Stimulated activated CD8-positive, alpha-beta memory T cell treated with anti-CD3 and anti-CD28 coated beads, Interleukin-15, amount 100 ng/mL, for 4 hours (primary cell): ENCODE measurements around the gene NPAS3.

Experiments
- DNase-seq, 2 donors: peaks; one replicate each; pipeline ENCODE4 v3.0.0-alpha.2; 2020; ENCODE audit warnings: low read depth in 2 of 2

NPAS3 gene

DNA sequence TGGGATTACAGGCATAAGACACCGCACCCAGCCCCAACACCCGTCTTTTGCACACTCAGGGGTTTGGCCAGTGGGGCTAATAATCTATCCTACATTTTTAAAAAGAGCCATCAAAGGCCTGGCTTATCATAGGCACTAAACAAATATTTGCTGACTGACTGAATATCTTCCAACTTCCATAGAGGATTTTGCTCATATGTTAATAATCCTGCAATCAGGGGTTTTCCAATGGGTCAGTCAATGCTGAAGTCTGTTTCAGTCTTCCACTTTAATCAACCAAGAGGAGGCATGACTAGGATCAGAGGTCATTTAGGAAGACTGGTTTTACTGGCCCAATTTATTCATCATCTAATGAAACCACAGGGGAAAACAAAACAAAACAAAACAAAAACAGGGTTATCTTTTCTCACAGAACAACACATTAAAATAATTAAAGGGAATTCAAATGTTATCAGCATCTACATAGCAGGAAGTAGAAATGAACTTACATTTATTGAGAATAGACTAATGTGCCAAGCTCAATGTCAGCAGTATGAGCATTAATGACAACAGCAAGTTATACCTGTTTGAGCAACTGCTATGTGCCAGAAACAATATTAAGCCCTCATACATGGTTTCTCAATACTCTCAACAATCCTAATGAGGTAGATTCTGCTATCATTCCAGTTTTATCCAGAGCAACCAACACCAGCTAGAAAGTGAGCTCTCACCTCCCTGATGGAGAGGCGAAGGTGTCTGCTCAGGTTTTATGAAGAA lies 640.0 kb downstream of the NPAS3 start:
- DNase-seq = no peak

GRCh38 chr14:33580231-33580749 lies 641.6 kb downstream of the NPAS3 start:
- DNase-seq = no peak

DNA sequence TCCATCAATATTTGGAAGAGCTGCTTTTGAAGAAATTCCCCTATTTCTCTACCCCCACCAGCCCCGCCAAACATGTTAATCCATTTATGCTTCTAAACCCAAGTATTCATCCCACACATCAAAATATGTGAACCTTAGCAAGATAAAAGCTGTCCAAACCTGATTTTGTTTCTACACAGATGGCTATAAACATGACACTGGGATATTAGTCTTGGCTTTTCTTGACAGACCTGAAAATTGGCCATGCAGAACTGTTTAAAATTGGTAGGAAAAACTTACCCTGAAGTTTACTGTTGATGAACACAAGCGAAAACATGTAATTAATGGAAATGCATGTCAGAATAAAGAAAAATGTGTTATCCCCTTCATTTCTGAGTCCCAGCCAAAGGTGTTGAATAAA lies 642.2 kb downstream of the NPAS3 start:
- DNase-seq = no peak

DNA sequence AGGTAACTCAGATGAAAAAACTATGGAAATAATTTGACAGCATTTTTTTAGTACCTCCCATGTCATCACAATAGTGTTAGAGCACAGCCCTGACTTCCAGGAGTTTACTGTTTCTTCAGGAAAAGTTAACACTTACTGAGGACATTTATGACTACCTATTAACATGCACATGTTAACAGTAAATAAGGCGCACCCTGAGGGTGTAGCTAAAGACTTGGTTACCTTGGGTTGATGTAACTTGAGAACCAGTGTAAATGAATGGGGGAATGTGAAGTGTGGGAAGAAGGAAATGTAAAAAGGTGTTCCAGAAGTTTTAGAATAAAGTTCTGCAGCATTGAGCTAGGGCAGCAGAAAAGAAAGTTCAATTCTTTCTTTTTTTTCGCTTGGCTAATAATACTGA lies 646.0 kb downstream of the NPAS3 start:
- DNase-seq = no peak

DNA sequence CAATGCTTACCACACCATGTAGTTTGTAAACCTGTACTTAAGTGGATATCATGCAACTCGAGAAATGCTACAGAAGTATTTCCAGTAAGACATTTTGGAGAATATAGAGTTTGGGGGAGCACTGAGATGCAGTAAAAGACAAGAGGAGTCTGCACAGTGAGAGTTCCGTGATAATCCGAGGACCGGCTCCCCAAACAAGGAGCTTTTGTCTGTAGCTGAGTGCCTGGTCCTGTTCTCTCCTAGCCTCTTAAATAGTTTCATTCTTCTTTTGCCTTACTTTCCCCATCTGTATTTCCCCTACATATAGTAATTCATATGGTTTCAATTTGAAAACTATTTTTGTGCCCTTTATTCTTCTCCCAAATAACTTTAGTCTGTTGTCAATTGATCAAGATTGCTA lies 648.1 kb downstream of the NPAS3 start:
- no peak for DNase-seq

DNA sequence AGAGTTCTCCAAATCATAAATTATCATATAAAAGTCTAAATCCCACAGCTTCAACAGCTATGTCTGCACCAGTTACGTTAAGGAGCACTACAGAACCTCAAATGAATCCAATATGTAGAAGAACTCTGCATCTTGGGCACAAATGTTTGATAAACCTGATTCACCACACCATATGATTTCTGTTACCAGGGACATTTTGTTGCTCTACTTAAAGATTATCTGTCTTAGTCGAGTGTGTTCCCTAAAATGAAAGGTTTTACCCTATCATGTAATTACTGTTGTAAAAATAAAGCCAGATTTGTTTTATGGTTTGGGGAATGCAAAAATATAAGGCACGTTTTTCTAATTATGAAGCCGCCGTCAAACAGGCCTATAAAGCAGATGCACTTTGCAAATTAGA lies 649.1 kb downstream of the NPAS3 start:
- no peak for DNase-seq

DNA sequence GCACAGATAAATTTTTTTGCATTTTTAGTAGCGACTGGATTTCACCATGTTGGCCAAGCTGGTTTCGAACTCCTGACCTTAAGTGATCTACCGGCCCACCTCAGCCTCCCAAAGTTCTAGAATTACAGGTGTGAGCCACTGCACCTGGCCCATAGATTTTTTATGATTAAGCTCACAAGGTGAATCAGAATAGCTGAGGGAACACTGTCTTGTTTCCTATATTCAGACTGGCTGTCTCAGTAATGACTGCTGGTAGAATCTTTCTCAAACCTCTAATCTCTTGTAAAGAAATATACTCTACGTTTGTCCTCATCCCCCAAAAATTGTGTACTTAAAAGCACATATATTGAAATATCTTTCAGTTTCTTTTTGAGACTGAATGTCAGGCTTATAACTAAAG lies 650.1 kb downstream of the NPAS3 start:
- no peak for DNase-seq

GRCh38 chr14:33589334-33589733 lies 650.7 kb downstream of the NPAS3 start:
- no peak for DNase-seq

DNA sequence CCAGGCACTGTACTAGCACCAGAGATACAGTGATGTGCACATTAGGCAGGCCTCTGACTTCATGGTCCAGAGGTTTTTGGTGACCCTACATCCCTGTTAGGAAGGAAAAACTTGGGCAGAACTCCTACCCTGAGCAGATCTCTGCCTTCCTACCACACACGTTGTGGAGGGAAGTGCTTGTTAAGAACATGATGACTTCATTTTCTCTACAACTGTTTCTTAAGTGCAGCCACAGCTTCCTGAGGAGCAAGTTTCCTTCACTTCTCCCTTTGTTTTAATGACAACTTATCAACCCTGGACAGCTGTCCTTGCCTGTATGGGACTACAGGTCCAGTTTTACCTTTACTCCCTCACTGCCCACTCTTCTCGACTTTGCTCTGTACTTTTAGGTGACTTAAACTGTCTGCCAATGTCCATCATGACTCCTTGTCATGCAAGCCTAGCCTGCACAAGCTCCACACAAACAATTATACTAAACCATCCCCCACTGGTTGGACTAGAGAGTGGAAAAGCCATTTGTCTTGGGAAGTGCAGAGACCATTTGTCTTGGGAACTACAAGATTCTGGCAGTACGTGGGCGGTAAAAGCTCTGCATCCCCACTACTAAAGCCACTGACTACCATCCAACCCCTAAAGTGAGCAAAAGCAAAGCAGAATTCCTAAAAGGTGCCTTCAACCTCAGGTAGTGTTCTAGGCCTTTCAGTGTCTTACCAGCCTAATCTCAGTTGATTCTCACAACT lies 652.4 kb downstream of the NPAS3 start:
- no peak for DNase-seq

DNA sequence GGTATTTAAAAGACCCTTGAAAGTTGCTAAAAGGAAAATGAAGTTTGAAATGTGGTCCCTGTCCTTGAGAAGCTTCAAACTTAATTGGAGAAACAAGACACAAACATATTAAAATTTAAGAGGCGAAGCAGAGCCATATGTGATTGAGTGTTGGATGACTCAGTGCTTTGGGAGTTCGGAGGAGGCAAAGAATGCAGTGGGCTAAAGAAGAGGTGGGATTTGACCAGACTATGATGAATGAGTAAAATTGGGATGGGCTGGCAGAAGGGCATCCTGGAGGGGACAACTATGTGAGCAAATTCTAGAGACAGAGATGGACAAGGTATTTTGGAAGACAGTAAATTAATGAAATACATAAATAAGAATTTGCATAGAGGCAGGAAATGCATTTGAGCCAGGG lies 653.6 kb downstream of the NPAS3 start:
- DNase-seq = no peak

DNA sequence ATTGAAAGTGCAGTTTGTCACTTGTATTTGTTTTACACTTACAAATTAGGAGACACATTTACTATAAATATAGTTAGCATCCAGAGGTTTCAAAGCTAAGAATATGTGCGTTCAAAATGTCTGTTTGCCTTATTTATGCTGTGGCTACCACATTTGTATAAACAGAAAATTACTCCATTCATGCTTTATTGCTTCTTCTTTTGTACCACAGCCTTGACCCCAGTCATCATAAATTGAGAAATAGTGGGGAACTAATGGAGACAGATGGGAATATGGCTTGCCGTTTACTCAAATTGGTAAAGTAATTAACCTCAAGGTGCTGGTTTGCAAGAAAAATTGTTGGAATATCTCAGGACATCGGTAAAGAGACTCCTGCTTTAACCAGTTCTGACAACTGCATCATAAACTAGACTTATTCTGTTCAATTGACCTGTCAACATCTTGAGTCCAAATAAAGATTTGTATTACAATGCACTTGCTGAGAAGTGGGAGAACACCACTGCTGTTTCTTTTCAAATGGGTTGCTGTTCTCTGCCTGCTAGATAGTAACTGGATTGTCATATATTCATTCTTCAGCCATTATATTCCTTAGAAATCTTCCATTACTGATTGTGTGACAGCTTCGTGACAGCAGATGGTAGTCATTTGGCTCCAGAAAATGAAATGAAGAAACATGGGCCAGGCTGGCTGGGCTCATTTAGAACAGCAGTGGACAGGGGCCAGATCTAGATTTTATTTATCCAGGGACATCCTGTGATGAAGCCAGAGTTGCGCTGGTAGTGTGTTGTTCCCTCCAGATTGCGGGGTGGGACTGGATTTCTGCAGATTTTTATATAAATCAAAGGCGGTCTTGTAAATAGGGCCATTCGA lies 657.8 kb downstream of the NPAS3 start:
- no peak for DNase-seq

DNA sequence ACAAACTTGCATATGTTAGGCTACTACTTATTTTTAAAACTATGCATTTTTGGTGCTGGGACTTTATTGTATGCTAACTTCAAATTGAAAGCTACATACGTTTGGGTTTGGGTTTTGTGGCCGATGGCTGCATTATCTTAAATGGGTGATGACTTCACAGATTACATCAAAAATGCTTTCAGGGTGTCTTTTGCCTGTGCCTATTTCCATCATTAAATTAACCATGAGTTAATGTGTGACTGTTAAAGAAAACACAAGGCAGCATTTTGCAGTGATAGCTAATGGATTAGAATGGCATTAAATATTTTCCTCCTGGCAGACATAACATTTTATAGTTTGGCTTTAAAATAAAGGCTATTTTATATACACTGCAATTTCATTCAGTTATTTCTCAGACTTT lies 659.9 kb downstream of the NPAS3 start:
- no peak for DNase-seq

DNA sequence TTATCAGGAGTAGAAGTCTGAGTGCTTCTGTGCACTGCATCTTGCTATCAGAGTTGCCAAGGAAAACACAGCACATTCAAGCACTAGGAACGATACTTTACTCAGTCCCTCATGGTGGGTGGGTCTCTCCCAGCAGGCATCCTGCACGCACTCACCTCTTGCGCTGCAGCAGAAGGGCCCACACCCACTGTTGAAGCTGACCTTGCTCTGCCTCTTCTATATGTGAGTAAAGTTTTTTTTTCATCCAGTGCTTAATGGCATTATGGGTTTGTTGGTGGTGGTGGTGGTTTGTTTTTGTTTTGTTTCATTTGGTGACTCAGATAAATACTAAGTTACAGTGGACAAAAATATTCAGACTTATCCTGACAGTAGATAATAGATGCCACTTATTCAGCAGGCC lies 663.7 kb downstream of the NPAS3 start:
- DNase-seq = no peak

DNA sequence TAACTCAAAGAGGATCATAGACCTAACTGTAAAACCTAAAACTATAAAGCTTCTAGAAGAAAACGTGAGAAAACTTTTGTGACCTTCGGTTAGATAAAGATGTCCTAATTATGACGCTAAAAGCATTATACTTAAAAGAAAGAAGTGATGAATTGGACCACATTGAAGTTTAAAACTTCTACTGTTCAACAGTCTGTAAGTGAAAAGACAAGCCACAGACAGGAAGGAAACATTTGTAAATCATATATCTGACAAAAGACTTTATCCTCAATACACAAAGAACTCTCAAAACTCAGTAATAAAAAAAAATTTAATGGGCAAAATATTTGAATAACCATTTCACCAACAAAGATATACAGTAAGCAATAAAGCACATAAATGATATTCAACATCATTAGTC lies 667.9 kb downstream of the NPAS3 start:
- no peak for DNase-seq

- DNase-seq = no peak
Measured at GRCh38 chr14:33609582-33609981, 670.9 kb downstream of the NPAS3 start.

- no peak for DNase-seq
Measured at GRCh38 chr14:33610121-33610520, 671.4 kb downstream of the NPAS3 start.

DNA sequence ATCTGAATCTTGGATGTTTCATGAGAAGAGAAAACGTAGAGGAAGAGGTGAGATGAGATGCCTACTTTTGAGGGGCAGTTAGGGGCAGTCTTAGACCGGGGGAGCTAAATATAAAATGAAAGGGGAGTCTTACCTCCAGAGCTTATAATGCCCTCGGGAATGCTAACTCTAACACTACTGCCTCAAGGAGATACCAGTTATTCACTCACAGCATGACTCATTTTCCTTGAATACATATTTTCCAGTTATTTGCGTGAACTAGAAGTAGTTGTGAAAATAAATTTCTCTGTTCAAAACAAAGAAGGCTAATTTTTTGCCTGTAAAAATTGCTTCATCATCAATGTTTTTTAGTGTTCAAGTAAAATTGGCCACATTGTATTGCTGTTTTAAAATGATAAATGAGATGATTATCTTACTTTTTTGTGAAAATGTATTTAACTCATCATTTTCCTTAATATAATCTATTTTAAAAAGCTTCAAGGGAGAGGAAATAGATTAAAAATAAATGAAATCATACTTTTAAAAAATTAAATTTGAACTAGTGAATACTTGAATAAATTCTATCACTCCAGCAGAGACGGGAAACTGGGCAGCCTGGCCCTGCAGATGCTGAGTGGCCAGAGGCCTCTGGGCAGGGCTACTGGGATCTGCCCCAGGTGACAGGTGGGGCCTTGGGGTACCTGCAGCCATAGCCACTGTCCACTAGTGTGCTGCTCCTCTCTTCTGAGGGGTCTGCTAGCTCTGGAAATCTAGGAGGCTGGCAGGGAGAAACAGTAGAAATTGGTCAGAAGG lies 672.9 kb downstream of the NPAS3 start:
- no peak for DNase-seq

DNA sequence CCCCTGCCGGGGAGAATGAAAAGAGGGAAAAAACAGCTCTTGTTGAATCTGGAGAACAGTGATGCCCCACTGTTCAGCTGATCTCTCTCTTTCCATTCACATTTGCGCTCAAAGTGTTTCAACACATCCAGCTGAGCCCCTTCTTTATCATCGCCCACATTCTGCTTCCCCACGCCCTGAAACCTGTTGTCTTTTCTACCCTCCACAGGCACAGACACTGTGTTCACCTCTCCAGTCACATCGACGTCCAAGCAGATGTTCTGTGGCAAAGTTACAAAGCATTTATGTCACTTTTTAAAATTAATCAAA lies 673.5 kb downstream of the NPAS3 start:
- DNase-seq = no peak

- DNase-seq = no peak
Measured at GRCh38 chr14:33617154-33617553, 678.5 kb downstream of the NPAS3 start.

DNA sequence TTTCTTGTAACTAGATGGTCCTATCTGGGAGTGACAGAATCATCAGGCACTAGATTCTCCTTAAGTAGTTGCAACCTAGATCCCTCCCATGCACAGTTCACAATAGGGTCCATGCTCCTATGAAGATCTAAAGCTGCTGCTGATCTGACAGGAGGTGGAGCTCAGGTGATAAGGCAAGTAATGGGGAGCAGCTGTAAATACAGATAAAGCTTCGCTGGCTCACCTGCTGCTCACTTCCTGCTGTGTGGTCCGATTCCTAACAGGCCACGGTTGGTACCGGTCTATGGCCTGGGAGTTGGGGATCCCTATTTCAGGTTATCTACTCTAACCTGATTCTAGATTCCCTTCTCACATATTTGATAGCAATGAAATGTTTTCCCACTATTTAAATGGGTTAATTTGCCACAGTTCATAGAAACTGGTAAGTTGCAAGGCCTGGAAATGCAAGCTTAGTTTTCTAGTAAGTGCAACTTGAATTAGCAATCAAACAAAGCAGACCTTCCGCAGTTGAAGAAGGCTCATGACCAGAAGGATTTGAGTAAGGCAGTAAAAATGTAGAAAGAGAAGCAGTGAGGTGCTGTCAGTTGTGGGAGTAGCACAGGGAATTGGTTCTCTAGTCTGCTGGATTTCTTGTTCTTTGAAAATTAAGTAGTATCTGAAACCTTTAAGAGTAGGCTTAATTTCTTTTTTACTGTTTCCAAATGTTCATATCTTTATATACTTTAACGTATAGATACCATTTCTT lies 679.9 kb downstream of the NPAS3 start:
- DNase-seq = no peak

- DNase-seq = no peak
Measured at GRCh38 chr14:33622496-33622895, 683.8 kb downstream of the NPAS3 start.
